Caco-2 (cell line): ENCODE data around the gene PIM2. TPM values are rescaled to one million over a fixed set of nuclear protein-coding genes. Genes with fewer than 3 reads are reported as not detected.

Experiments
- BruUV-seq: library from RNA; stranded (reverse); fragments of 400-500 nt; replicated peaks from 2 replicates; lab custom pipeline; 2021; lab: Mats Ljungman, UMichigan
- CTCF ChIA-PET: fragments of 300-600 bp; sonication (Branson Sonifier 250); formaldehyde crosslinking; loops from one replicate; lab custom pipeline; 2022; ENCODE audit warnings: antibody characterized with exemption; lab: Charles Lee
- POLR2A ChIA-PET: fragments of 300-600 bp; sonication (Branson Sonifier 250); formaldehyde crosslinking; loops from one replicate; lab custom pipeline; 2022; ENCODE audit warnings: antibody characterized with exemption; lab: Charles Lee
- DNase-seq, 2 experiments: peaks; one replicate each; pipeline versions ENCODE4 v3.0.0 to v3.0.0-alpha.2; 2020 to 2022
- H3K27me3 ChIP-seq: replicated peaks from 2 replicates; pipeline ENCODE4 v1.6.0; 2011; ENCODE audit warnings: low read length; ENCODE audit not compliant: control insufficient read depth, insufficient read depth
- H3K36me3 ChIP-seq: 2 replicates; pipeline ENCODE4 v1.5.1; 2011; ENCODE audit warnings: low read length; ENCODE audit not compliant: control insufficient read depth, insufficient read depth
- H3K4me1 ChIP-seq: fragments of 250-450 bp; sonication (Bioruptor Pico); 2 replicates; pipeline ENCODE4 v1.5.1; 2020; ENCODE audit warnings: mild to moderate bottlenecking
- H3K4me3 ChIP-seq: 2 replicates; pipeline ENCODE4 v1.5.1; 2011; ENCODE audit warnings: low read depth, mild to moderate bottlenecking, control low read depth, low read length
- H3K9me3 ChIP-seq: fragments of 250-450 bp; sonication (Bioruptor Pico); 2 replicates; pipeline ENCODE4 v1.5.1; 2020; ENCODE audit warnings: mild to moderate bottlenecking, moderate library complexity
- H3K27ac Mint-ChIP-seq: one replicate; pipeline ENCODE4 v1.8.0; 2022; ENCODE audit warnings: mixed read lengths; ENCODE audit not compliant: unreplicated experiment
- H3K27me3 Mint-ChIP-seq: one replicate; pipeline ENCODE4 v1.8.0; 2022; ENCODE audit warnings: mixed read lengths; ENCODE audit not compliant: insufficient read depth, unreplicated experiment
- H3K36me3 Mint-ChIP-seq: one replicate; pipeline ENCODE4 v1.8.0; 2022; ENCODE audit warnings: mild to moderate bottlenecking, mixed read lengths; ENCODE audit not compliant: insufficient read depth, unreplicated experiment
- H3K4me1 Mint-ChIP-seq: one replicate; pipeline ENCODE4 v1.8.0; 2022; ENCODE audit warnings: low read depth, mixed read lengths; ENCODE audit not compliant: unreplicated experiment
- H3K4me3 Mint-ChIP-seq: one replicate; pipeline ENCODE4 v1.8.0; 2022; ENCODE audit warnings: mild to moderate bottlenecking, moderate library complexity, mixed read lengths; ENCODE audit not compliant: unreplicated experiment
- H3K9me3 Mint-ChIP-seq: one replicate; pipeline ENCODE4 v1.8.0; 2022; ENCODE audit warnings: mixed read lengths; ENCODE audit not compliant: unreplicated experiment
- intact Hi-C: fragments of 100-400 bp; cut with micrococcal nuclease; formaldehyde crosslinking; loops from one replicate; pipeline ENCODE4 v1.10.0; 2022; ENCODE audit not compliant: unreplicated experiment
- total RNA-seq: library from RNA; stranded (reverse); gene quantifications from 2 replicates; pipeline ENCODE4 v1.2.3, GENCODE V29; 2022
- TF ChIP-seq, protein P1 (sequence below), 2 experiments: fragments of 200-600 bp in 1 of 2; IDR thresholded peaks; 1 replicate in 1 of 2; 2 replicates in 1 of 2; pipeline versions ENCODE4 v1.5.1 to v1.8.0; 2011 to 2022; ENCODE audit warnings: antibody characterized with exemption in 1 of 2, control low read depth in 1 of 2, inconsistent platforms in 1 of 2, low read depth in 1 of 2, low read length in 1 of 2, mild to moderate bottlenecking in 1 of 2, moderate library complexity in 1 of 2; ENCODE audit not compliant: insufficient read depth in 1 of 2, severe bottlenecking in 1 of 2, unreplicated experiment in 1 of 2

Gene PIM2
- total RNA-seq, 1 experiment from 2014 or later, result 12.0 TPM

DNA sequence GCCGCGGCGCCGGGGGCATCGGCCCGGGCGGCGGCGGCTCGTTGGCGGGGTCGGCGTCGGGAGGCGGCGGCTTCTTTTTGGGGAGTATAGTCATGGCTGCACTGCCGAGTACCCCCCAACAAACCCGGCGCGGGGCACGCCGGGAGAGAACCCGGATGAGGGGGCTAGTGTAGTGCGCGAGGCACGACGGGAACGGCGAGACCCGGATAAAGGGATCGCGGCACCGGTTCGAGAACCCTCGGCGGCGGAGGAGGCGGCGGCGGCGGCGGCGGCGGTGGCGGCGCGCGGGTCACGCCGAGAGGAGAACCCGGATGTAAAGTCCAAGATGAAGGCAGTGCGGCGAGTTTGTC, 38.6 kb upstream of the PIM2 start, which contains the start of gene OTUD5:
Gene OTUD5, minus strand, starts transcription at position 131 of the 350 bp plus-strand sequence. Its CDS starts 37 bp downstream, at position 94.
- Mint-ChIP-seq H3K27ac (peak within 1 kb of the TSS; percentile 100), H3K4me1 (peaks cover 15% of the 10 kb centered on the region), H3K4me3 (peak within 1 kb of the TSS; percentile 98), H3K27me3 (no peaks in the 10 kb centered on the region), H3K9me3 (no peaks in the 10 kb centered on the region), H3K36me3 (peaks cover 11% of the 10 kb centered on the region)
- no peaks in the 10 kb centered on the region; the same call in 1 of the 2 replicates for H3K36me3 ChIP-seq
- H3K27me3 ChIP-seq, result no peaks in the 10 kb centered on the region
- BruUV-seq, result no TSS peak
- no peak for DNase-seq
- intact Hi-C loops, result loop anchor here (2.0 kb wide), 1 partner anchor 39 kb away; the partner anchor contains the start of gene PIM2
- TF ChIP-seq, protein P1, sequence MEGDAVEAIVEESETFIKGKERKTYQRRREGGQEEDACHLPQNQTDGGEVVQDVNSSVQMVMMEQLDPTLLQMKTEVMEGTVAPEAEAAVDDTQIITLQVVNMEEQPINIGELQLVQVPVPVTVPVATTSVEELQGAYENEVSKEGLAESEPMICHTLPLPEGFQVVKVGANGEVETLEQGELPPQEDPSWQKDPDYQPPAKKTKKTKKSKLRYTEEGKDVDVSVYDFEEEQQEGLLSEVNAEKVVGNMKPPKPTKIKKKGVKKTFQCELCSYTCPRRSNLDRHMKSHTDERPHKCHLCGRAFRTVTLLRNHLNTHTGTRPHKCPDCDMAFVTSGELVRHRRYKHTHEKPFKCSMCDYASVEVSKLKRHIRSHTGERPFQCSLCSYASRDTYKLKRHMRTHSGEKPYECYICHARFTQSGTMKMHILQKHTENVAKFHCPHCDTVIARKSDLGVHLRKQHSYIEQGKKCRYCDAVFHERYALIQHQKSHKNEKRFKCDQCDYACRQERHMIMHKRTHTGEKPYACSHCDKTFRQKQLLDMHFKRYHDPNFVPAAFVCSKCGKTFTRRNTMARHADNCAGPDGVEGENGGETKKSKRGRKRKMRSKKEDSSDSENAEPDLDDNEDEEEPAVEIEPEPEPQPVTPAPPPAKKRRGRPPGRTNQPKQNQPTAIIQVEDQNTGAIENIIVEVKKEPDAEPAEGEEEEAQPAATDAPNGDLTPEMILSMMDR (IDR thresholded peaks at IDR 0.05; ENCODE audit: insufficient read depth in 1 of 2, low read depth in 1 of 2, low read length in 1 of 2, severe bottlenecking in 1 of 2, unreplicated experiment in 1 of 2), result no peak
- no peaks in the 10 kb centered on the region for H3K9me3 ChIP-seq
- ChIA-PET CTCF (no interaction called here), POLR2A (interaction anchor here (0.6 to 1.0 kb wide), 2 partner anchors 45 to 281 kb away, joined by 4 to 5 read pairs; partner anchors contain the start of gene GRIPAP1)
- H3K4me1 ChIP-seq, result no peaks in the 10 kb centered on the region
- peak within 1 kb of the TSS; percentile 73 for H3K4me3 ChIP-seq

DNA sequence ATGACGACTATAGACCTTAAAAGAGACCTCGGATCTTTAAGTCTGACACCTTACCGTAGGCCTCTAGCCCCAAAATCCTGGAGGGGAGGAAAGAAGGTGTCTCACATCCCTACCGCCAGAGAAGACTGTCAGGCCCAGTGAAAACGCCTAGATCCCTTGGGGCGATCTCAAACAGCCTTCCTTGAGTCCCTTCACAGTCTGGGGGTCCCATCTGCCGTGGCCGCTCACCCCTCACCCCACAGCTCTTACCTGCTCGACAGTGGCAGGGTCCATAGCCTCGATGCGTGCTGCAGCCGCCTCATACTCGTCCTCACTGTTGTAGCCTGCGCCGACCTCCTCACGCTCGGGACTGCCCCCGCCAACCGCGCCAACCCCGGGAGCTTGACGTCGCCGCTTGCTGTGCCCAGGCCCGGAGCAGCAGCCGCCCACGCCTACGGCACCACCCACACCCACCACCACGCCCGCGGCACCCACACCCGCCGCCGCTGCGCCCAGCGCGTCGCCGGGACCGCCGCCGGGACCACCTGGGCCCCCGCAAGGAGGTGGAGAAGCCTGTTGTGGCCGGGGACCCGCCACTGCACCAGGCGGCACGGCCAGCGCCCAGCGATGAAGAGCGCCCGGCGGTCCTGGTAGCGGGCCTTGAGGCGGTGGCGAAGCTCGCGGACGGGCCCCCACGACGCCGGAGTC, 38.0 kb upstream of the PIM2 start:
- Mint-ChIP-seq H3K4me1 (peaks cover 13% of the 10 kb centered on the region), H3K27ac (no peak overlapping the region), H3K27me3 (no peaks in the 10 kb centered on the region), H3K9me3 (no peaks in the 10 kb centered on the region), H3K4me3 (peak overlapping the region; percentile 68), H3K36me3 (peaks cover 11% of the 10 kb centered on the region)
- Histone ChIP-seq H3K4me1 (no peaks in the 10 kb centered on the region), H3K9me3 (no peaks in the 10 kb centered on the region), H3K36me3 (no peaks in the 10 kb centered on the region; the same call in 1 of the 2 replicates), H3K4me3 (peak overlapping the region; percentile 73), H3K27me3 (no peaks in the 10 kb centered on the region)
- TF ChIP-seq, protein P1 (IDR thresholded peaks at IDR 0.05; ENCODE audit: insufficient read depth in 1 of 2, low read depth in 1 of 2, low read length in 1 of 2, severe bottlenecking in 1 of 2, unreplicated experiment in 1 of 2), result no peak
- BruUV-seq, result TSS peak; percentile 19
- CTCF ChIA-PET, result no interaction called here
- intact Hi-C loops, result loop anchor here (2.0 kb wide), 1 partner anchor 38 kb away; the partner anchor contains the start of gene PIM2
- peak in 1 of 2 experiments; percentile 6 for DNase-seq
- POLR2A ChIA-PET, result no interaction called here

DNA sequence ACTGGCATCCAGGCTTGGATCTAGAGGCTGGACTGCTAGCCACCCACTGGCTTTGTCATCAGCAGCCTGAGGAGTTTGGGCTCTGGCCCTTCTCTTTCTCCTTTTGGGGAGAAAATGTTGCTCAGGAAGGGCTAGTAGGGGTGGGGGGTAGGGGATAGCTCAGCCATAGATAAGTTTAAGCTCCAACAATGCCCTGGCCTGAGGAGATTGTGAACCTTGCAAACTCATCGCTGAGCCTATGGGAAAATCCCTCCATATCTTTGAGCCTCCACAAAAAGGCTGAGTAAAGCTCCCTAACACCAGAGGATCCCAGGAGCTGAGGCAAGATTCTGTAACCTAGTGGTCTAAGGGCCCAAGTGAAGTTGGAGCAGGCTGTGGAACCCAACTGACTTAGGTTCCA, 29.8 kb upstream of the PIM2 start:
- no TSS peak for BruUV-seq
- DNase-seq, result no peak
- no peaks in the 10 kb centered on the region for H3K4me1 Mint-ChIP-seq
- no peaks in the 10 kb centered on the region for H3K27me3 Mint-ChIP-seq
- H3K27ac Mint-ChIP-seq, result no peak overlapping the region
- no peak overlapping the region for H3K4me3 ChIP-seq
- TF ChIP-seq, protein P1 (IDR thresholded peaks at IDR 0.05; ENCODE audit: insufficient read depth in 1 of 2, low read depth in 1 of 2, low read length in 1 of 2, severe bottlenecking in 1 of 2, unreplicated experiment in 1 of 2), result no peak
- no peak overlapping the region for H3K4me3 Mint-ChIP-seq
- no peaks in the 10 kb centered on the region for H3K36me3 ChIP-seq
- POLR2A ChIA-PET, result no interaction called here
- no peaks in the 10 kb centered on the region for H3K9me3 Mint-ChIP-seq
- H3K9me3 ChIP-seq, result no peaks in the 10 kb centered on the region
- no peaks in the 10 kb centered on the region for H3K4me1 ChIP-seq
- CTCF ChIA-PET, result no interaction called here
- intact Hi-C loops, result loop anchor here (5.0 kb wide), 1 partner anchor 186 kb away; the partner anchor contains the start of gene GLOD5
- no peaks in the 10 kb centered on the region for H3K36me3 Mint-ChIP-seq
- no peaks in the 10 kb centered on the region for H3K27me3 ChIP-seq
